ENCODE data around the gene SUCO. TPM values are rescaled to one million over a fixed set of nuclear protein-coding genes. Genes with fewer than 3 reads are reported as not detected.

Gene SUCO
- total RNA-seq, 2 donors from 2014 or later = 19.5 to 43.5 TPM

GRCh38 chr1:172647987-172648386, 115.0 kb downstream of the SUCO start:
- Histone ChIP-seq H3K27me3 (replicated peaks; ENCODE audit: insufficient read depth) (no peaks in the 10 kb centered on the region), H3K9me3 (no peaks in the 10 kb centered on the region), H3K36me3 (no peaks in the 10 kb centered on the region), H3K27ac (no peak overlapping the region), H3K4me1 (ENCODE audit: control insufficient read depth in 1 of 2, low read depth in 2 of 2) (no peaks in the 10 kb centered on the region), H3K4me3 (no peak overlapping the region)
- ATAC-seq (ENCODE audit: insufficient number of reproducible peaks, low FRiP score, low read depth) (no peak), DNase-seq (ENCODE audit: low spot score) (no peak)
- TF ChIP-seq, protein P1, sequence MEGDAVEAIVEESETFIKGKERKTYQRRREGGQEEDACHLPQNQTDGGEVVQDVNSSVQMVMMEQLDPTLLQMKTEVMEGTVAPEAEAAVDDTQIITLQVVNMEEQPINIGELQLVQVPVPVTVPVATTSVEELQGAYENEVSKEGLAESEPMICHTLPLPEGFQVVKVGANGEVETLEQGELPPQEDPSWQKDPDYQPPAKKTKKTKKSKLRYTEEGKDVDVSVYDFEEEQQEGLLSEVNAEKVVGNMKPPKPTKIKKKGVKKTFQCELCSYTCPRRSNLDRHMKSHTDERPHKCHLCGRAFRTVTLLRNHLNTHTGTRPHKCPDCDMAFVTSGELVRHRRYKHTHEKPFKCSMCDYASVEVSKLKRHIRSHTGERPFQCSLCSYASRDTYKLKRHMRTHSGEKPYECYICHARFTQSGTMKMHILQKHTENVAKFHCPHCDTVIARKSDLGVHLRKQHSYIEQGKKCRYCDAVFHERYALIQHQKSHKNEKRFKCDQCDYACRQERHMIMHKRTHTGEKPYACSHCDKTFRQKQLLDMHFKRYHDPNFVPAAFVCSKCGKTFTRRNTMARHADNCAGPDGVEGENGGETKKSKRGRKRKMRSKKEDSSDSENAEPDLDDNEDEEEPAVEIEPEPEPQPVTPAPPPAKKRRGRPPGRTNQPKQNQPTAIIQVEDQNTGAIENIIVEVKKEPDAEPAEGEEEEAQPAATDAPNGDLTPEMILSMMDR (IDR thresholded peaks at IDR 0.05) = no peak

- H3K4me3 ChIP-seq = no peak overlapping the region
- H3K27me3 ChIP-seq (replicated peaks; ENCODE audit: insufficient read depth) = no peaks in the 10 kb centered on the region
- no peak overlapping the region for H3K27ac ChIP-seq
- no peaks in the 10 kb centered on the region for H3K36me3 ChIP-seq
- no peaks in the 10 kb centered on the region for H3K4me1 ChIP-seq (ENCODE audit: control insufficient read depth in 1 of 2, low read depth in 2 of 2)
- TF ChIP-seq, protein P1 (IDR thresholded peaks at IDR 0.05) = no peak
- no peak for DNase-seq (ENCODE audit: low spot score)
- H3K9me3 ChIP-seq = no peaks in the 10 kb centered on the region
- ATAC-seq (ENCODE audit: insufficient number of reproducible peaks, low FRiP score, low read depth) = no peak
These were observed 117.7 kb downstream of the SUCO start for GRCh38 chr1:172650474-172651193.

GRCh38 chr1:172653015-172653709, 120.2 kb downstream of the SUCO start:
- Histone ChIP-seq H3K9me3 (no peaks in the 10 kb centered on the region), H3K27ac (no peak overlapping the region), H3K4me3 (no peak overlapping the region), H3K27me3 (replicated peaks; ENCODE audit: insufficient read depth) (no peaks in the 10 kb centered on the region), H3K4me1 (ENCODE audit: control insufficient read depth in 1 of 2, low read depth in 2 of 2) (no peaks in the 10 kb centered on the region), H3K36me3 (no peaks in the 10 kb centered on the region)
- TF ChIP-seq, protein P1 (IDR thresholded peaks at IDR 0.05) = no peak
- no peak for ATAC-seq (ENCODE audit: insufficient number of reproducible peaks, low FRiP score, low read depth)
- no peak for DNase-seq (ENCODE audit: low spot score)

GRCh38 chr1:172654535-172654934, 121.6 kb downstream of the SUCO start:
- DNase-seq (ENCODE audit: low spot score) (no peak), ATAC-seq (ENCODE audit: insufficient number of reproducible peaks, low FRiP score, low read depth) (no peak)
- no peaks in the 10 kb centered on the region for H3K36me3 ChIP-seq
- no peaks in the 10 kb centered on the region for H3K4me1 ChIP-seq (ENCODE audit: control insufficient read depth in 1 of 2, low read depth in 2 of 2)
- H3K27me3 ChIP-seq (replicated peaks; ENCODE audit: insufficient read depth) = no peaks in the 10 kb centered on the region
- H3K4me3 ChIP-seq = no peak overlapping the region
- TF ChIP-seq, protein P1 (IDR thresholded peaks at IDR 0.05) = no peak
- H3K9me3 ChIP-seq = no peaks in the 10 kb centered on the region
- no peak overlapping the region for H3K27ac ChIP-seq

DNA sequence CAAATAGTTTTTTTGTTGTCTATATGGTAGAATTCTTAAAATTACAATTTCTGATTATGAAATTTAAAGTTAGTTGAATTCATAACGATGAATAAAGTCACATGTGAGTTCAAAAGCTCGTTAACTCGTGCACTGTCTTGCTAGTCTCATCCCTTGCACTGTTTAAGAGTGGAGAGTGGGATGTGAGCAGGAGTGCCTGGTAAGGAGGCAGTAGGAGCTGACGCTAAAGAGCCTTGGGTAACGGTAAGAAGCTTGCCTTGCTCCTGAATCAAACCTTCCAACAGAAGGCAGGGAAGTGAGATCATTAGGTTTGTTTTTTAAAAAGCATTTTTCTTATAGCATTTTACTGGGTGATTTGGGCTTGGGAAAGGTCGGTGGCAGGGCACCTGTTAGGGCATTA, 123.6 kb downstream of the SUCO start:
- Histone ChIP-seq H3K36me3 (no peaks in the 10 kb centered on the region), H3K9me3 (no peaks in the 10 kb centered on the region), H3K4me1 (ENCODE audit: control insufficient read depth in 1 of 2, low read depth in 2 of 2) (no peaks in the 10 kb centered on the region), H3K4me3 (no peak overlapping the region), H3K27me3 (replicated peaks; ENCODE audit: insufficient read depth) (no peaks in the 10 kb centered on the region), H3K27ac (no peak overlapping the region)
- DNase-seq (ENCODE audit: low spot score) (no peak), ATAC-seq (ENCODE audit: insufficient number of reproducible peaks, low FRiP score, low read depth) (no peak)
- TF ChIP-seq, protein P1 (IDR thresholded peaks at IDR 0.05) = no peak

Data from thoracic aorta (tissue), 2 donors.